Stimulated activated effector memory CD8-positive, alpha-beta T cell treated with anti-CD3 and anti-CD28 coated beads, Interleukin-12 subunit alpha, Interleukin-12 subunit beta, amount 100 ng/mL, for 72 hours (primary cell): Measurements from ENCODE around the gene H3-3A.
"Not testable (repeated sequence)": the region's sequence is repeated elsewhere in the genome, so short reads cannot be mapped to it uniquely, and the experiment has no call there.

ENCODE experiments used
- ATAC-seq: fragments of 150-1000 bp; cut with Tn5 transposase; 2 replicates; pipeline ENCODE4 v1.10.0; 2021
- DNase-seq, 2 donors: peaks; one replicate each; pipeline ENCODE4 v3.0.0; 2021 to 2022; ENCODE audit warnings: low spot score in 2 of 2
- H3K27ac Mint-ChIP-seq: one replicate; pipeline ENCODE4 v1.8.0; 2022; ENCODE audit warnings: mild to moderate bottlenecking, mixed read lengths
- H3K36me3 Mint-ChIP-seq: one replicate; pipeline ENCODE4 v1.8.0; 2022; ENCODE audit warnings: mild to moderate bottlenecking, mixed read lengths
- H3K4me1 Mint-ChIP-seq: one replicate; pipeline ENCODE4 v1.8.0; 2022; ENCODE audit warnings: mixed read lengths
- H3K4me3 Mint-ChIP-seq: one replicate; pipeline ENCODE4 v1.8.0; 2022; ENCODE audit warnings: mild to moderate bottlenecking, mixed read lengths
- H3K9me3 Mint-ChIP-seq: one replicate; pipeline ENCODE4 v1.8.0; 2022; ENCODE audit warnings: mixed read lengths

The H3-3A gene

GRCh38 chr1:226092048-226092820 lies 29.7 kb downstream of the H3-3A start:
- not testable (repeated sequence) for H3K4me3 Mint-ChIP-seq, H3K27ac Mint-ChIP-seq, DNase-seq, H3K4me1 Mint-ChIP-seq, H3K9me3 Mint-ChIP-seq, H3K36me3 Mint-ChIP-seq, ATAC-seq

- no peak for DNase-seq
- H3K36me3 Mint-ChIP-seq: no peaks in the 10 kb centered on the region
- no peaks in the 10 kb centered on the region for H3K4me1 Mint-ChIP-seq
- no peak for ATAC-seq
- H3K27ac Mint-ChIP-seq: no peak overlapping the region
- H3K9me3 Mint-ChIP-seq: no peaks in the 10 kb centered on the region
- no peak overlapping the region for H3K4me3 Mint-ChIP-seq
These were observed 30.4 kb downstream of the H3-3A start for GRCh38 chr1:226092965-226093364.

- Mint-ChIP-seq H3K9me3 (no peaks in the 10 kb centered on the region), H3K36me3 (no peaks in the 10 kb centered on the region), H3K4me3 (no peak overlapping the region), H3K4me1 (no peaks in the 10 kb centered on the region), H3K27ac (no peak overlapping the region)
- no peak for DNase-seq
- ATAC-seq: no peak
These were observed 31.1 kb downstream of the H3-3A start for GRCh38 chr1:226093621-226094020.

GRCh38 chr1:226094451-226094850 lies 31.9 kb downstream of the H3-3A start:
- ATAC-seq (no peak), DNase-seq (no peak)
- Mint-ChIP-seq H3K36me3 (no peaks in the 10 kb centered on the region), H3K9me3 (no peaks in the 10 kb centered on the region), H3K27ac (no peak overlapping the region), H3K4me3 (no peak overlapping the region), H3K4me1 (no peaks in the 10 kb centered on the region)

GRCh38 chr1:226095286-226095685 lies 32.8 kb downstream of the H3-3A start:
- DNase-seq (no peak), ATAC-seq (no peak)
- Mint-ChIP-seq H3K4me3 (no peak overlapping the region), H3K4me1 (no peaks in the 10 kb centered on the region), H3K27ac (no peak overlapping the region), H3K36me3 (no peaks in the 10 kb centered on the region), H3K9me3 (no peaks in the 10 kb centered on the region)

GRCh38 chr1:226097866-226098625 lies 35.5 kb downstream of the H3-3A start:
- Mint-ChIP-seq H3K27ac (no peak overlapping the region), H3K36me3 (no peaks in the 10 kb centered on the region), H3K9me3 (no peaks in the 10 kb centered on the region), H3K4me1 (peaks cover 8% of the 10 kb centered on the region), H3K4me3 (no peak overlapping the region)
- ATAC-seq: no peak
- DNase-seq: no peak

GRCh38 chr1:226098870-226099835 lies 36.6 kb downstream of the H3-3A start:
- peak overlapping the region; percentile 73 for H3K4me3 Mint-ChIP-seq
- no peaks in the 10 kb centered on the region for H3K36me3 Mint-ChIP-seq
- peak; percentile 50 for ATAC-seq
- no peaks in the 10 kb centered on the region for H3K9me3 Mint-ChIP-seq
- no peak for DNase-seq
- H3K27ac Mint-ChIP-seq: no peak overlapping the region
- H3K4me1 Mint-ChIP-seq: peaks cover 8% of the 10 kb centered on the region

- H3K27ac Mint-ChIP-seq: peak overlapping the region; percentile 63
- DNase-seq (peak in 1 of 2 donors; percentile 62), ATAC-seq (peak; percentile 64)
- H3K4me1 Mint-ChIP-seq: peaks cover 13% of the 10 kb centered on the region
- H3K36me3 Mint-ChIP-seq: no peaks in the 10 kb centered on the region
- no peaks in the 10 kb centered on the region for H3K9me3 Mint-ChIP-seq
- H3K4me3 Mint-ChIP-seq: peak overlapping the region; percentile 73
These were observed 38.2 kb downstream of the H3-3A start for GRCh38 chr1:226100436-226101391.

- H3K4me1 Mint-ChIP-seq: peaks cover 31% of the 10 kb centered on the region
- H3K27ac Mint-ChIP-seq: no peak overlapping the region
- H3K36me3 Mint-ChIP-seq: peaks cover 5% of the 10 kb centered on the region
- no peak for DNase-seq
- ATAC-seq: no peak
- H3K4me3 Mint-ChIP-seq: no peak overlapping the region
- H3K9me3 Mint-ChIP-seq: no peaks in the 10 kb centered on the region
These were observed 42.2 kb downstream of the H3-3A start for GRCh38 chr1:226104671-226105121.

- ATAC-seq: no peak
- peaks cover 37% of the 10 kb centered on the region for H3K4me1 Mint-ChIP-seq
- H3K36me3 Mint-ChIP-seq: peaks cover 21% of the 10 kb centered on the region
- peak overlapping the region; percentile 69 for H3K27ac Mint-ChIP-seq
- H3K9me3 Mint-ChIP-seq: no peaks in the 10 kb centered on the region
- no peak overlapping the region for H3K4me3 Mint-ChIP-seq
- no peak for DNase-seq
These were observed 45.2 kb downstream of the H3-3A start for GRCh38 chr1:226107471-226108460.

- Mint-ChIP-seq H3K36me3 (peaks cover 21% of the 10 kb centered on the region), H3K9me3 (no peaks in the 10 kb centered on the region), H3K4me1 (peaks cover 39% of the 10 kb centered on the region), H3K4me3 (peak overlapping the region; percentile 91), H3K27ac (peak overlapping the region; percentile 92)
- ATAC-seq (peak; percentile 4), DNase-seq (no peak)
These were observed 46.7 kb downstream of the H3-3A start for GRCh38 chr1:226108935-226109828.

- H3K27ac Mint-ChIP-seq: peak overlapping the region; percentile 92
- H3K9me3 Mint-ChIP-seq: no peaks in the 10 kb centered on the region
- H3K36me3 Mint-ChIP-seq: peaks cover 21% of the 10 kb centered on the region
- peaks cover 36% of the 10 kb centered on the region for H3K4me1 Mint-ChIP-seq
- H3K4me3 Mint-ChIP-seq: peak overlapping the region; percentile 91
- DNase-seq (peak; percentile 70 to 88), ATAC-seq (peak; percentile 87)
These were observed 47.3 kb downstream of the H3-3A start for GRCh38 chr1:226109829-226110248.
